HG02943 (cell line): ENCODE results near the gene PNMA5.

Experiments
- ATAC-seq: cut with Tn5 transposase; IDR thresholded peaks from one replicate; pipeline ENCODE4 v1.9.1; 2021; ENCODE audit warnings: mild to moderate bottlenecking, low read depth, moderate library complexity; ENCODE audit not compliant: unreplicated experiment

Gene PNMA5

DNA sequence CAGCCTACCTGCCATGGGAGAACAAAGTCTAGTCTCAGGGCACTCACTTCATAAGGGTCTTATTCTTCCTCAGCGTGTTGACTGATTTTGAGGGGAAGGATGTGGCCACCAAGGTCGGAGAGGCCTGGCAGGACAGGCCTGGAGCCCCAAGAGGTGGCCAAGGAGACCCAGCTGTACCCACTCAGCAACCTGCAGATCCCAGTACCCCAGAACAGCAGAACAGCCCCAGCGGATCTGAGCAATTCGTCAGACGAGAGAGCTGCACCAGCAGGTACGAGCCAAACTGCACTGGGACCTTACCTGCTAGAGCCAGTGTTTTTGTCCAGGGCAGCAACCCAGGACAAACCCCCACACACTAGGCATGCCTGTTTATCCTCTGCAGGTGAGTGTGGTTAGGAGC, 34.3 kb downstream of the PNMA5 start:
- no peak for ATAC-seq

DNA sequence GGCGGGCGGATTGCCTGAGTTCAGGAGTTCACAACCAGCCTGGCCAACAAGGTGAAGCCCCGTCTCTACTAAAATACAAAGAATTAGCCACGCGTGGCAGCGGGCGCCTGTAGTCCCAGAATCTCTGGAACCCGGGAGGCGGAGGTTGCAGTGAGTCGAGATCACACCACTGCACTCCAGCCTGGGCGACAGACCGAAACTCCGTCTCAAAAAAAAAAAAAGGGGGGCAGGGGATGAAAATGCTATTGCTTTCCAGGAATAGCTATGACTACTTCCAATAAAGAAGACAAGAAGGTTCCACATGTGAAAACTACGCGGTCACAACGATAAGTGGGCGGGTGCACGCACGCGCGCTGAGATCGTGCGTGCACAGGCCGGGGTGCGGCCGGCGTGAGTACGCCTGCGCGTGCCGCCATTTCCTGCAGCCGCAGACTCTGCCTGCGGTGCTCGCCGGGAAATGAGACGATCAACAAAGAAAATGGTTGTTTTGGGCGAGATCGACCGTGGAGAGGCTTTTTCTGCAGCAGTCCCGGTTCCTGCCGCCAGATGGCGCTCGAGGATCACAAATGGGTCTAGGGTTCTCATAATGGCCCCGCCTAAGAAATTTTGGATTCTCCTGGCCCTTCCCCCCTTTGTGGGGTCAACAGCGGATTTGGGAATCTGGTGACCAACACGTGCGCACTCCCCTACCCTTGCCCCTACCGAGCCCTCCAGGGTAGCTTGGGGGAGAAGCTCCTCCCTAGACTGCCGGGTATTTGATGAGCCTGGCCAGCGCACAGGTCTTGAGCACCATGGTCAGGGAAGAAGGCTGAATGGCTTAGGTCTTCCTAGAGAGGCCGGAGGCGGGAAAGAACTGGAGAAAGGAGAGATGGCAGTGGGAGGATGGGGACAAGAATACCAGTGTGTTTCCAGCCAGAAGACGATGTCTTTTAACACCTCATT, 35.1 kb downstream of the PNMA5 start:
- ATAC-seq: peak; percentile 67

DNA sequence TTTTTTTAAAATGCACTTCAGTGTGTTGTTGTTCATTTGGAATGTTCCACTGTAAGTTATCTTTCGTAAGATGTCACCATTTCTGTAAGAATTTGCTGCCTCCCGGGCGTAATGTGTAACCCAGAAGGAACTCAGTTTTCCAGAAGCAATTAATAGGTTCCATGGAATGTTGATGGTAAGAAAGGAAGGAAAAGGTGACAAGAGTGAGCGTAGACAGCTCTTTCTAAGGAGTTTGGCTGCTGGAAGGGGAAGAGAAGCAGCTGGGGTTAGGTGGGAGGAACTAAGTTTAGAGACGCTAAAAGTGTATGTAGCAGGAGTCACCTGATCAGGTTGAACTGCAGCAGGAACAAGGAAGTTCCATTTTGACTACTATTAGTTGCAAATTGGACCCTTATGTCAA, 35.9 kb downstream of the PNMA5 start:
- ATAC-seq: no peak

DNA sequence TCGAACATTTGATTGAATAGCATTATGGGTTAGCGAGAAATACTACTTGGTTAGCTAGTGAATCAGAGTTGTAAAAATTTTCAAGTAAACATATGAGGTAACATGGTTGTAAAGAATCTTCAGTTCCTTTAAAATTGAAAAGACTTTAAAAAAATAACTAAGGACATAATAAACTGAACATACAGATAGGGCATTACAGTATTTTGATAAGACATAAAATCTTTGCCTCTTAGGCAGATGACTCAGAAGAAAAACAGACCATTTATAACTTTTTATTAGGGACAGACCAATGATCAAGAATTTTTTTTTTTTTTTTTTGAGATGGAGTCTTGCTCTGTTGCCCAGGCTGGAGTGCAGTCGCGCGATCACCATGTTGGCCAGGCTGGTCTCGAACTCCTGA, 43.1 kb downstream of the PNMA5 start:
- no peak for ATAC-seq

DNA sequence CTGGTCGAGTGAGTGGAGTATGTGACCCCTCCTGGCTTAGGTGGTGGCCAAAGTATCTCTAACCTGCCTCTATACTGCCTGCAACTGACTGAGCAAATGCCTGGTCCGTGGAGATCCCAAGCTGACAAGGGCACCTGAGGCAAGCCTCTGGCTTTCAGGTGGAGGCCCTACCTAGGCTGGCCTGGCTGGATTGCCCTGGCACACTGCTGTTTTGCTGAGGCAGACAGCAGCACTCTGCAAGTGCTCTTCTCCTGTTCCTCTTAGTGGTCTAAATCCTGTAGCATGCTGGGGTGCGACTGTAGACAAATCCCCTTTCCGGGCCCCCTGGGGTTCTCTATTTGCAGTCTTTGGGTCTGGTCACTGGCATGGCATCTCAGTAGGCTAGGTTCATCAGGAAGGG, 44.8 kb downstream of the PNMA5 start:
- no peak for ATAC-seq

DNA sequence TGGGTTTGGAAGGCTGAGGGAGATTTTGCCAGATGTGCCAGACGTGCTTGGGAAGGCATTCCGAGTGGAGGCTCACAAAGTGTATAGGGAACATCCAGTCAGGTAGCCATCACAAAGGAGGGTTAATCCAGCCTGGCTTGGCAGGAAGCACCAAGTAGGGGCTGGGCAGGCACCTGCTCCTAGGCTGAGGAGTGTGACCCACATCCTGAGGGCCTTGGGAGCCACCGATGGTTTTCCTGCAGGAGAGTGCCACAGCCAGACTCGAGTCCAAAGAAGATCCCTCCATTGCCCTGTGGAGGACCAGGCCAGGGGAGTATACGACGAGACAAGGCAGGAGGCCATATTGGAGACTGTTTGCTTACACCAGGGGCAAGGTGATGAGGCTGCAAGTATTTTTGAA, 47.2 kb downstream of the PNMA5 start:
- ATAC-seq: no peak

DNA sequence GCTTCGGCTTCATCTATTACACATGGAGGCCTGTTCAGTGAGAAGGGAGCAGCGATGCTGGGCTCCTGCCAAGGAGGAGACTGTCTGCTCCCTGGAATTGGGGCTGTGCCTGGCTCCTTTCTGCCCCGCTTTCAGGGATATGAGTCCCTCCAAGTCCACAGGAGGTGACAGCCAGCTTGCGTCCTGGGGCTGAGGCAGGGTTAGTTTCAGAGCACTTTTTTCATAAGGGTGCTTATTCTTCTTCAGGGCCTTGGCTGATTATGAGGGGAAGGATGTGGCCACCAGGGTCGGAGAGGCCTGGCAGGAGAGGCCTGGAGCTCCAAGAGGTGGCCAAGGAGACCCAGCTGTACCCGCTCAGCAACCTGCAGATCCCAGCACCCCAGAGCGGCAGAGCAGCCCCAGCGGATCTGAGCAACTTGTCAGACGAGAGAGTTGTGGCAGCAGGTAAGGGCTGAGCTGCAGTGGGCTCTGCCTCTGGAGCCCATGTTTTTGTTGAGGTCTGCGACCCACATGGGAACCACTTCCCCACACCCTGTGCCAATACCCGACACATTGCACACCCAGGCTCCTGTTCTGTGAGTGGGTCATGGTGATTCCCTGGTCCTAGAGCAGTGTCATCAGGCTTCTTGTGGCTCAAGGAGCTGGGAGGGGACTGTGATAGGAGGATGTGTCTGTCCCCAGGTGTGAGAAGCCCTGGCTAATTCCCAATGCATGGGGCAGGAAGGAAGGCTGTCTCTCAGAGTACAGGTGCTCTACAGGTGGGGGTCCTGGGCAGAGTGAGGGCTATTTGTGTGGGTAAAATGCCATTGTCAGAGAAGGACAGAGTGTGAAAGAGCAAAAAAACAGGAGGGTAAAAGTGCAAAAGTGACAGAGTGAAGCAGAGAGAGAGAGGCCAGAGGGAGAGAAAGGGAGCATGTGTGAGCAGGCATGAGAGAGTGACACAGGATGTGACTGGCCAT, 48.6 kb downstream of the PNMA5 start:
- no peak for ATAC-seq

DNA sequence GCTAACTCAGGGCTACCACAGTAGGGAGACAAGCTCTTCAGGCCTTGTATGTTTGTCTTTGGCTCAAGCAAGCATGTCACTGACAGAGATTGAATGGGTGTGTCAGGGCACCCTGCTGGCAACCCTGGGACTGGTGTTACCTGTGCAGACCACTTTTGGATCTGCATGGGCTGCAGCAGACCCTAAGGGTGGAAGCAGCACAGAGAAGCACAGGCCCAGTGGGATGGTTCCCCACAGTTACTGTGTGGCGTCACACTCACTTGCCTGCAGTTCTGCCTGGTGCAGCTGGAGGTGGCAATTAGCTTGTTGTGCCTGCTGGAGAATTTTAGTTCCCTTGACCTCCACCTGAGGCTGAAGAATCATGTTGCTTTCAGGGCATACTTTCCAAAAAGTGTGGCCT, 50.1 kb downstream of the PNMA5 start:
- no peak for ATAC-seq

DNA sequence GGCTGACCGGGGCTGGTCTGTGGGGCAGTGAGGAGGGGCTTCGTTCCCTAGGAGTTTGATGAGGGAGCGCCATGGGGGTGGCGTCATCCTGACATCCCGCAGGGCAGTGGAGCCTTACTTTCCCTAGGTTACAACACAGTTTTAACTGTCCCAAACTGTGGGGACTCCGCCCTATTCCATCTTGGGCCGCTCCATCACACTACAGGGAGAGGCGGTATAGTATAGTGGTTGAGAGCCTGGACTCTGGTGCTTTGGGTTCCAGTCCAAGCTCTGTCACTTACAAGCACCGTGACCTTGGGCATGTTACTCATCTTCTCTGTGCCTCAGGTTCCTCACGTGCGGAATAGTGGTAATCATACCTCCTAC, 51.9 kb downstream of the PNMA5 start:
- ATAC-seq: no peak

DNA sequence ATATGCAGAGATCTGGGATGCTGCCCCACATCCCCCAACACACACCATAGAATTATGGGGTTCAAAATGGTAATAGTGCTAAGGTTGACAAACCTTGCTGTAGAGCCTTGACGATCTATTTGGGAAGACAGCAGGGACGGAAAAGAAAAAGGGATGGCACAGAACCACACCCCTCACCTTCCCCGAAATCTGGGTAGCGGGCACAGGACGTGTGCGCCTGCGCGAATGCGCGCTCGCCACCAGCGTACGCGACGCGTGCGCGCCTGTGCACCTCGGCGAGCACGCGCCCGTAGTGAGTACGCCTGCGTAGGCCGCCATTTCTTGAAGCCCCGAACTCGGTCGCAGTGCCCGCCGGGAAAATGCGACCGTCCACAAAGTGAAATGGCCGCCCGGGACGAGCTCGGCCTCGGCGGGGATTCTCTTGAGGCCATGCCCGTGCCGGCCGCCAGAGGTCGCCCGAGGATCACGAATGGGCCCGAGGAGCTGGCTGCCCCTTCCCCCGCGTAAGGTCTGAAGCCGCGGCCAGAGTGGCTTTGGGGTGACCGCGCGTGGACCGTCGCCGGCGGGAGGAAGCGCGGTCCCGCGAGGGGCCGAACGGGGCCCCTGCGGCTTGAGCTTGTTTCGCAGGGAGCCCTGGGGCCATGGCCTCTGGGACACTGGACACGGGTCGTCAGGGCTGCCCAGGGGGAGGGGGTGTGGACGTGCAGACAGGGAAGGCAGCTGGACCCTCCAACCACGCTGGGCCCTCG, 52.4 kb downstream of the PNMA5 start:
- peak; percentile 74 for ATAC-seq
